DND-41 (cell line): ENCODE results near the gene P3R3URF.
"Not testable (repeated sequence)": the region's sequence is repeated elsewhere in the genome, so short reads cannot be mapped to it uniquely, and the experiment has no call there.

ENCODE experiments used
- ATAC-seq: fragments of 200-7000 bp; cut with Tn5 transposase; 3 replicates; pipeline ENCODE4 v1.9.1; 2021; ENCODE audit warnings: low read depth; ENCODE audit not compliant: insufficient read depth
- DNase-seq: peaks from one replicate; pipeline ENCODE4 v3.0.0-alpha.2; 2020
- H2AFZ ChIP-seq: 2 replicates; pipeline ENCODE4 v1.6.0; 2012; ENCODE audit warnings: low read depth, low read length
- H3K27ac ChIP-seq: 2 replicates; pipeline ENCODE4 v1.5.1; 2012; ENCODE audit warnings: low read length, inconsistent platforms
- H3K27me3 ChIP-seq: fragments of 200-600 bp; sonication (generic); 2 replicates; pipeline ENCODE4 v1.6.0; 2012; ENCODE audit warnings: low read length, mild to moderate bottlenecking, inconsistent platforms; ENCODE audit not compliant: insufficient read depth, poor library complexity
- H3K36me3 ChIP-seq: 2 replicates; pipeline ENCODE4 v1.5.1; 2012; ENCODE audit warnings: low read length, inconsistent platforms; ENCODE audit not compliant: insufficient read depth
- H3K4me1 ChIP-seq: 2 replicates; pipeline ENCODE4 v1.5.1; 2012; ENCODE audit warnings: mild to moderate bottlenecking, low read length; ENCODE audit not compliant: insufficient read depth
- H3K4me2 ChIP-seq: 2 replicates; pipeline ENCODE4 v1.6.0; 2012; ENCODE audit warnings: mild to moderate bottlenecking, moderate library complexity, low read length, inconsistent platforms; ENCODE audit not compliant: insufficient read depth
- H3K4me3 ChIP-seq, 2 experiments: fragments of 200-600 bp in 1 of 2; shearing (Covaris generic) in 1 of 2; 2 replicates each; pipeline ENCODE4 v1.5.1; 2012 to 2016; ENCODE audit warnings: inconsistent platforms in 2 of 2, low read length in 2 of 2, mild to moderate bottlenecking in 2 of 2, low read depth in 1 of 2, moderate library complexity in 1 of 2
- H3K79me2 ChIP-seq: 2 replicates; pipeline ENCODE4 v1.6.0; 2012; ENCODE audit warnings: low read length, inconsistent platforms; ENCODE audit not compliant: insufficient read depth
- H3K9ac ChIP-seq: 2 replicates; pipeline ENCODE4 v1.6.0; 2012; ENCODE audit warnings: low read depth, mild to moderate bottlenecking, inconsistent platforms, low read length, moderate library complexity
- H3K9me3 ChIP-seq: 2 replicates; pipeline ENCODE4 v1.5.1; 2012; ENCODE audit warnings: low read length, moderate library complexity, mild to moderate bottlenecking, inconsistent platforms; ENCODE audit not compliant: insufficient read depth, severe bottlenecking
- H4K20me1 ChIP-seq: 2 replicates; pipeline ENCODE4 v1.6.0; 2012; ENCODE audit warnings: low read length; ENCODE audit not compliant: insufficient read depth
- CTCF ChIP-seq: IDR thresholded peaks from 2 replicates; pipeline ENCODE4 v1.5.1; 2012; ENCODE audit warnings: borderline replicate concordance, low read length, moderate library complexity, mild to moderate bottlenecking; ENCODE audit not compliant: poor library complexity, severe bottlenecking; ENCODE audit errors: extremely low read depth
- EZH2 ChIP-seq: IDR thresholded peaks from 3 replicates; pipeline ENCODE4 v1.6.1; 2012; ENCODE audit warnings: borderline replicate concordance, low read depth, mild to moderate bottlenecking, moderate library complexity, low read length, inconsistent platforms; ENCODE audit not compliant: severe bottlenecking

P3R3URF gene

GRCh38 chr1:46176211-46176865, at the start of gene P3R3URF:
Gene P3R3URF (minus strand): TSS chr1:46176488. CDS start chr1:46176471, 17 bp downstream.
- Histone ChIP-seq H3K27me3 (no peaks in the 10 kb centered on the region), H3K36me3 (no peaks in the 10 kb centered on the region), H3K9me3 (no peaks in the 10 kb centered on the region), H3K27ac (no peak within 1 kb of the TSS), H3K4me2 (no peak within 1 kb of the TSS), H4K20me1 (no peaks in the 10 kb centered on the region), H2AFZ (no peak within 1 kb of the TSS), H3K4me1 (peaks cover 9% of the 10 kb centered on the region), H3K9ac (no peak within 1 kb of the TSS), H3K79me2 (no peaks in the 10 kb centered on the region), H3K4me3 (no peak within 1 kb of the TSS)
- no peak for ATAC-seq
- TF ChIP-seq EZH2 (no peak), CTCF (no peak)
- no peak for DNase-seq

- TF ChIP-seq EZH2 (no peak), CTCF (no peak)
- no peak overlapping the region for H3K4me3 ChIP-seq
- H3K27ac ChIP-seq, result no peak overlapping the region
- no peak overlapping the region for H3K4me2 ChIP-seq
- H3K36me3 ChIP-seq, result no peaks in the 10 kb centered on the region
- H3K79me2 ChIP-seq, result no peaks in the 10 kb centered on the region
- H3K27me3 ChIP-seq, result no peaks in the 10 kb centered on the region
- no peaks in the 10 kb centered on the region for H4K20me1 ChIP-seq
- DNase-seq, result no peak
- no peak overlapping the region for H2AFZ ChIP-seq
- no peak overlapping the region for H3K9ac ChIP-seq
- H3K9me3 ChIP-seq, result no peaks in the 10 kb centered on the region
- ATAC-seq, result no peak
- peaks cover 2% of the 10 kb centered on the region; the same call in 1 of the 2 replicates for H3K4me1 ChIP-seq
Measured at GRCh38 chr1:46224966-46225365, 48.7 kb upstream of the P3R3URF start.

- Histone ChIP-seq H3K79me2 (no peaks in the 10 kb centered on the region), H3K9ac (no peak overlapping the region), H3K4me1 (peaks cover under 1% of the 10 kb centered on the region; the same call in 1 of the 2 replicates), H3K27ac (no peak overlapping the region), H3K36me3 (no peaks in the 10 kb centered on the region), H2AFZ (peak overlapping the region; percentile 66), H3K9me3 (no peaks in the 10 kb centered on the region), H3K4me2 (no peak overlapping the region), H4K20me1 (no peaks in the 10 kb centered on the region), H3K4me3 (no peak overlapping the region), H3K27me3 (no peaks in the 10 kb centered on the region)
- DNase-seq, result peak; percentile 69
- TF ChIP-seq CTCF, result peak; percentile 98
- no peak for TF ChIP-seq EZH2
- peak; percentile 99 for ATAC-seq
Measured at GRCh38 chr1:46223472-46223943, 47.2 kb upstream of the P3R3URF start.

GRCh38 chr1:46223055-46223454, 46.8 kb upstream of the P3R3URF start:
- H3K27me3 ChIP-seq, H3K4me1 ChIP-seq, H3K4me3 ChIP-seq, H4K20me1 ChIP-seq, H3K9ac ChIP-seq, H3K9me3 ChIP-seq, H3K36me3 ChIP-seq, H3K27ac ChIP-seq, DNase-seq, ATAC-seq, H3K79me2 ChIP-seq, H3K4me2 ChIP-seq: not testable (repeated sequence)
- H2AFZ ChIP-seq, result 0 out of 2 replicates have a peak overlapping the region, but pooled peaks have one; percentile 66
